GM19099 (cell line): ENCODE data around the gene PPP2R5C.

ENCODE experiments used
- POLR2A ChIP-seq: IDR thresholded peaks from 3 replicates; pipeline ENCODE4 v1.6.1; 2011; ENCODE audit warnings: low read depth; ENCODE audit not compliant: insufficient read length; ENCODE audit errors: extremely low read depth

Gene PPP2R5C

GRCh38 chr14:101906645-101907044, 145.1 kb downstream of the PPP2R5C start:
- TF ChIP-seq POLR2A: no peak

GRCh38 chr14:101907619-101908018, 146.1 kb downstream of the PPP2R5C start:
- TF ChIP-seq POLR2A: no peak

- no peak for TF ChIP-seq POLR2A
Measured at GRCh38 chr14:101908795-101909194, 147.3 kb downstream of the PPP2R5C start.

GRCh38 chr14:101909371-101910096, 148.0 kb downstream of the PPP2R5C start:
- no peak for TF ChIP-seq POLR2A

- TF ChIP-seq POLR2A: no peak
Measured at GRCh38 chr14:101912841-101913240, 151.3 kb downstream of the PPP2R5C start.

DNA sequence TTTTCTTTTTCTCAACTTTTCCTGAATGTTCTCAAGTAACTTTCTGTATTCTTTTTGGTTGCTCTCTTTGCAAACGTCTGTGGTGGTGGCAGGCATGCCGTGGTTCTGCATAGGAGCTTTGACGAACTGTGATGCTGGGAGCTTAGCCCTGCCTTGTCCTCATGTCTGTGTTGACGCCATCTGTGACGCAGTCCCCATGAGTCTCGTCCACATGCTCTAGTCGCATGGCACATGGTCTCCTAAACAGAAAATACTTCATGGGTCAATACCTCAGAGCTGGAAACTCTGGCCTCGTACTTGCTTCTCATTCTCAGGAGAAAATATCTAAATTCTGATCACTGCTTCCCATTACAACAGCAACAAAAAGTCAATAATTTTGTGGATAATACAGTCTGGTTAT, 152.6 kb downstream of the PPP2R5C start:
- TF ChIP-seq POLR2A: no peak

- no peak for TF ChIP-seq POLR2A
Measured at GRCh38 chr14:101915871-101916815, 154.6 kb downstream of the PPP2R5C start.

- TF ChIP-seq POLR2A: no peak
Measured at GRCh38 chr14:101916816-101917412, 155.4 kb downstream of the PPP2R5C start.

GRCh38 chr14:101917413-101918017, 156.0 kb downstream of the PPP2R5C start:
- no peak for TF ChIP-seq POLR2A

DNA sequence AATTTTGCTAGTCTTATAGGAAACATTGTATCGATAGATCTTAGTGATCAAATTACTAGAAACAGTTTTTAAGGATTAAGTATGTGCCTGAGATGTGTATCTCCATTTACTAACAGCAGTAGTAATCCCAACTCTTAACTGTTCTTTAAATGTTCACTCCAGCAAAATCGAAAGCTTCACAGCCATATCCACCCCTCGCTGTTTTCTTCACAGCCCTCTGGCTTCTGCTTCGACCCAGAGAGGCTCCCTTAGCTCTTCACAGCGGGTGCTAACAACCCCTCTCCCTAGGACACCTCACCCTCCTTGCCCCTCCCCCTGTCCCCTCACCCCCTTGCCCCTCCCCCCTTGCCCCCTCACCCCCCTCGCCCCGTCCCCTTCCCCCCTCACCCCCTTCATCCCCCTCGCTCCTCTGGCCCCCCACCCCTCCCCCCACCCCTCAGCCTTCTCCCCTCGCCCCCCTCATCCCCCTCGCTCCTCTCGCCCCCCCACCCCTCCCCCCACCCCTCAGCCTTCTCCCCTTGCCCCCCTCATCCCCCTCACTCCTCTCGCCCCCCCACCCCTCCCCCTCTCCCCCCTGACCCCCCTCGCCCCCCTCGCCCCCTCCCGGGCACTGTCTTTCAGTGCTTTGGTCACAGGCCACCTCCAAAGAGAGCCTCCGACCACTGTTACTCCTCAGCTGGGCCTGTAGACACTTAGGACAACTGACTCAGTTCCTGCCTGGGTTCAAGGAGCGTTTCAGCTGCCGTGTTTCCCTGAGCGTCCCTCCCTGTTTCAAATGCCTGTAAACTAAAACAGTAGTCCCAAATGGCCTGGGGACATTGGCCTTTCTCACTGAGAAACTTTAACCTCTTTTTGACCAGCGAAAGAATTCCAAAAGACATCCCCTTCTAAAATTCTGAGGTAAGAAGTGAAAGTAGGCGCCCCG, 156.8 kb downstream of the PPP2R5C start:
- no peak for TF ChIP-seq POLR2A

DNA sequence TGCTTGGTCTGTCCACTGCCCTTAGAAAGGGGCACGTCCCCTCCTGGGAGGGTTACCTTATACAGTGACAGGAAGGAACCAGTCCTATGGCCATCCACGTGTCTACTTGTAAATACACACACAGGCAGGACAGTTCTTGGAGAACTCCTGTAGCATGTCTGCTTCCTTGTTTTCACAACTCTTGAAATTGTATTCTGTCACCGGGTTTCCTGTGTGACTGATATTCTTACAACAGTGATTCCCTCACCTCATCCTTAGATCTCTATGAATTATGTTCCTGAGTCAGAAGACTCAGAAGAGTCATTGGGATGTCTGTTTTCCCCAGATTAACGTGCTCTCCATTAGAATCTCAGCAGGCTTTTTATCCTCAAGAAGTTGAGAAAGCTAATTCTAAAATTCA, 158.8 kb downstream of the PPP2R5C start:
- no peak for TF ChIP-seq POLR2A

GRCh38 chr14:101922866-101923265, 161.4 kb downstream of the PPP2R5C start:
- no peak for TF ChIP-seq POLR2A

DNA sequence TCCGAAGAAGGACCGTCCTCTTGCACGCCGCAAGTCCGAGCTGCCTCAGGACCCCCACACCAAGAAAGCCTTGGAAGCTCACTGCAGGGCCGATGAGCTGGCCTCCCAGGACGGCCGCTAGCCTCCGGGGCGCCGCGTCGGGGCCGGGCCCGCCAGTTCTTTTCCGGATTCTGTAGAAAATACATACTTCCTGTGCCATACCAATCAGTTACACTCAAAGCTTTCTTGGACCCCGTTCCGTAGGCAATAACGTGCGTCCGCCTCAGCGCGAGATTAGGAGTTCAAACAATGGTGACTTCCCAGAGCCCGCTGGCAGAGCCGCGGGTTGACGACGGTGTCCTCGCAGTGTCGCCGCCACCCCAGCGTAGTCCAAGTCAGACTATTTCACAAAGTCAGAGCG, 163.6 kb downstream of the PPP2R5C start:
- no peak for TF ChIP-seq POLR2A

DNA sequence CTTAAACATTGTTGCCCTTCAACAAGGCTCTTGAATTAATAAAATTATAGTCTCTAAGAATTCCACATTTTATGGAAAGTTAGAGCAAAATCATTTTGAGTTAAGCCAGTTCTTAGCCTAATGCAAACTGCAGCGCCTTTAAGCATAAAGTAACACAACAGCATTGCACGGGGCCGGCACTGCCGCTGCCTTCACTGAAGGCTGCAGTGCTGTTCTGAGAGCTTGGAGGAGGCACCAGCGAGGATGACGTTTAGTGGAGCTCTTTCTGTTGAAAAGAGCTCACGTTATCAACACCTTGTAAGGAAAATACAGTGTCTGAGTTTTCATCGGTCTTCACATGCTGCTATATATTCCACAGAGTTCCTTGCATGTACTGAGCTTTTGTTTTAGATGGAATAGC, 164.6 kb downstream of the PPP2R5C start:
- TF ChIP-seq POLR2A: no peak
